Caco-2 (cell line): ENCODE measurements around the gene UBE2E1. TPM values are rescaled to one million over a fixed set of nuclear protein-coding genes. Genes with fewer than 3 reads are reported as not detected.

Experiments
- BruUV-seq: library from RNA; stranded (reverse); fragments of 400-500 nt; replicated peaks from 2 replicates; lab custom pipeline; 2021; lab: Mats Ljungman, UMichigan
- CTCF ChIA-PET: fragments of 300-600 bp; sonication (Branson Sonifier 250); formaldehyde crosslinking; loops from one replicate; lab custom pipeline; 2022; ENCODE audit warnings: antibody characterized with exemption; lab: Charles Lee
- POLR2A ChIA-PET: fragments of 300-600 bp; sonication (Branson Sonifier 250); formaldehyde crosslinking; loops from one replicate; lab custom pipeline; 2022; ENCODE audit warnings: antibody characterized with exemption; lab: Charles Lee
- DNase-seq, 2 experiments: peaks; one replicate each; pipeline versions ENCODE4 v3.0.0 to v3.0.0-alpha.2; 2020 to 2022
- H3K27me3 ChIP-seq: replicated peaks from 2 replicates; pipeline ENCODE4 v1.6.0; 2011; ENCODE audit warnings: low read length; ENCODE audit not compliant: control insufficient read depth, insufficient read depth
- H3K36me3 ChIP-seq: 2 replicates; pipeline ENCODE4 v1.5.1; 2011; ENCODE audit warnings: low read length; ENCODE audit not compliant: control insufficient read depth, insufficient read depth
- H3K4me1 ChIP-seq: fragments of 250-450 bp; sonication (Bioruptor Pico); 2 replicates; pipeline ENCODE4 v1.5.1; 2020; ENCODE audit warnings: mild to moderate bottlenecking
- H3K4me3 ChIP-seq: 2 replicates; pipeline ENCODE4 v1.5.1; 2011; ENCODE audit warnings: low read depth, mild to moderate bottlenecking, control low read depth, low read length
- H3K9me3 ChIP-seq: fragments of 250-450 bp; sonication (Bioruptor Pico); 2 replicates; pipeline ENCODE4 v1.5.1; 2020; ENCODE audit warnings: mild to moderate bottlenecking, moderate library complexity
- H3K27ac Mint-ChIP-seq: one replicate; pipeline ENCODE4 v1.8.0; 2022; ENCODE audit warnings: mixed read lengths; ENCODE audit not compliant: unreplicated experiment
- H3K27me3 Mint-ChIP-seq: one replicate; pipeline ENCODE4 v1.8.0; 2022; ENCODE audit warnings: mixed read lengths; ENCODE audit not compliant: insufficient read depth, unreplicated experiment
- H3K36me3 Mint-ChIP-seq: one replicate; pipeline ENCODE4 v1.8.0; 2022; ENCODE audit warnings: mild to moderate bottlenecking, mixed read lengths; ENCODE audit not compliant: insufficient read depth, unreplicated experiment
- H3K4me1 Mint-ChIP-seq: one replicate; pipeline ENCODE4 v1.8.0; 2022; ENCODE audit warnings: low read depth, mixed read lengths; ENCODE audit not compliant: unreplicated experiment
- H3K4me3 Mint-ChIP-seq: one replicate; pipeline ENCODE4 v1.8.0; 2022; ENCODE audit warnings: mild to moderate bottlenecking, moderate library complexity, mixed read lengths; ENCODE audit not compliant: unreplicated experiment
- H3K9me3 Mint-ChIP-seq: one replicate; pipeline ENCODE4 v1.8.0; 2022; ENCODE audit warnings: mixed read lengths; ENCODE audit not compliant: unreplicated experiment
- CTCF ChIP-seq, 2 experiments: fragments of 200-600 bp in 1 of 2; IDR thresholded peaks; 1 replicate in 1 of 2; 2 replicates in 1 of 2; pipeline versions ENCODE4 v1.5.1 to v1.8.0; 2011 to 2022; ENCODE audit warnings: antibody characterized with exemption in 1 of 2, control low read depth in 1 of 2, inconsistent platforms in 1 of 2, low read depth in 1 of 2, low read length in 1 of 2, mild to moderate bottlenecking in 1 of 2, moderate library complexity in 1 of 2; ENCODE audit not compliant: insufficient read depth in 1 of 2, severe bottlenecking in 1 of 2, unreplicated experiment in 1 of 2
- intact Hi-C: fragments of 100-400 bp; cut with micrococcal nuclease; formaldehyde crosslinking; loops from one replicate; pipeline ENCODE4 v1.10.0; 2022; ENCODE audit not compliant: unreplicated experiment
- total RNA-seq: library from RNA; stranded (reverse); gene quantifications from 2 replicates; pipeline ENCODE4 v1.2.3, GENCODE V29; 2022

Gene UBE2E1
- total RNA-seq, 1 experiment from 2014 or later: 104 TPM

DNA sequence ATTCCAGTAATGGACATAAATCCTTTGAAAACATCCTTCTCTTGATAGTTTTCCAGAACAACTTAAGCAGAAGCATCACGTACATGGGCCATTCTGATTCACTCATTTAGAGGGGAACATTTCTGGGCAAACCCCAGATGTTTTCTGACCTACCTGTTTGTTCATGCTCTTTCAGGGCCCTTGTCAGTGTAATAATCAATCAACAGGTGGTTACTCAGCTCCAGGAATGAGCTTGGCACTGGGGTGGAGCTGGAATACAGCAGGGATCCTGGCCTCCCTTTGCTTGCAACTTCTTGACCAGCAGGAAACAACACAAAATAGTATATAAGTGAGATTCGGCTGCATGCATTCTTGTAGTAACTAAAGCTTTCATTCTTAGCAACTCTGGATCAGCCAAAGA, 9.2 kb upstream of the UBE2E1 start:
- H3K27ac Mint-ChIP-seq: no peak overlapping the region
- DNase-seq: no peak
- ChIA-PET CTCF (no interaction called here), POLR2A (no interaction called here)
- BruUV-seq: no TSS peak
- H3K9me3 ChIP-seq: no peaks in the 10 kb centered on the region
- H3K4me3 ChIP-seq: no peak overlapping the region
- no peaks in the 10 kb centered on the region for H3K36me3 ChIP-seq
- H3K27me3 ChIP-seq: no peaks in the 10 kb centered on the region
- no peaks in the 10 kb centered on the region for H3K4me1 ChIP-seq
- H3K9me3 Mint-ChIP-seq: no peaks in the 10 kb centered on the region
- no peaks in the 10 kb centered on the region for H3K4me1 Mint-ChIP-seq
- TF ChIP-seq CTCF (IDR thresholded peaks at IDR 0.05; ENCODE audit: insufficient read depth in 1 of 2, low read depth in 1 of 2, low read length in 1 of 2, severe bottlenecking in 1 of 2, unreplicated experiment in 1 of 2): no peak
- H3K36me3 Mint-ChIP-seq: no peaks in the 10 kb centered on the region
- no peaks in the 10 kb centered on the region for H3K27me3 Mint-ChIP-seq
- intact Hi-C loops: no loop called here
- H3K4me3 Mint-ChIP-seq: no peak overlapping the region

- TF ChIP-seq CTCF (IDR thresholded peaks at IDR 0.05; ENCODE audit: insufficient read depth in 1 of 2, low read depth in 1 of 2, low read length in 1 of 2, severe bottlenecking in 1 of 2, unreplicated experiment in 1 of 2): no peak
- no peak for DNase-seq
- BruUV-seq: no TSS peak
- Histone ChIP-seq H3K9me3 (no peaks in the 10 kb centered on the region), H3K4me1 (no peaks in the 10 kb centered on the region), H3K4me3 (no peak overlapping the region), H3K36me3 (no peaks in the 10 kb centered on the region), H3K27me3 (no peaks in the 10 kb centered on the region)
- CTCF ChIA-PET: no interaction called here
- POLR2A ChIA-PET: interaction anchor here (0.7 kb wide), 1 partner anchor 176 kb away, joined by 3 read pairs; no protein-coding TSS in a partner anchor
- H3K27me3 Mint-ChIP-seq: no peaks in the 10 kb centered on the region
- H3K9me3 Mint-ChIP-seq: no peaks in the 10 kb centered on the region
- no peaks in the 10 kb centered on the region for H3K4me1 Mint-ChIP-seq
- H3K27ac Mint-ChIP-seq: no peak overlapping the region
- no peak overlapping the region for H3K4me3 Mint-ChIP-seq
- intact Hi-C loops: no loop called here
- H3K36me3 Mint-ChIP-seq: no peaks in the 10 kb centered on the region
Measured at GRCh38 chr3:23797491-23797890, 8.3 kb upstream of the UBE2E1 start.

DNA sequence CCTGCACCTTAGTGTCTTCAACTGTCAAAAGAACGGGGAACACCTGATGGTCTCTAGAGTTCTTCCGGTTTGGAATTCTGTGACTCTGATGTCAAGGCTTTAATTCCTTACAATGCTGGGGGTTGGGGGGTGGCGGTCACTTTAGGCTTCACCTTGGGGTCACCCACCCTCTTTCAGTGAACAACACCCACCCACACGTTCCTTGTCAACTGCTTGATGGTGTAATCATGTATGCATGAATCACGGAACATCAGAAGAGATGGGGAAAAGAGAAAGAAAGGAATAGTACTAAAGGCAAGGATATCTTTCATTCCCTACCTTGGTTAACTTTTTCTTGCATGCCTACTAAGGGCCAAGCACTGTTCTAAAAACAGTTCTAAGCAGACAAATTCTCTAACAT, 7.3 kb upstream of the UBE2E1 start:
- no peaks in the 10 kb centered on the region for H3K36me3 ChIP-seq
- CTCF ChIA-PET: no interaction called here
- no TSS peak for BruUV-seq
- intact Hi-C loops: no loop called here
- Mint-ChIP-seq H3K36me3 (no peaks in the 10 kb centered on the region), H3K27ac (no peak overlapping the region), H3K4me3 (no peak overlapping the region), H3K9me3 (no peaks in the 10 kb centered on the region), H3K4me1 (peaks cover 4% of the 10 kb centered on the region), H3K27me3 (no peaks in the 10 kb centered on the region)
- POLR2A ChIA-PET: interaction anchor here (0.7 kb wide), 1 partner anchor 592 kb away, joined by 3 read pairs; no protein-coding TSS in a partner anchor
- TF ChIP-seq CTCF (IDR thresholded peaks at IDR 0.05; ENCODE audit: insufficient read depth in 1 of 2, low read depth in 1 of 2, low read length in 1 of 2, severe bottlenecking in 1 of 2, unreplicated experiment in 1 of 2): no peak
- H3K4me1 ChIP-seq: 0 out of 2 replicates have a peak, but pooled peaks cover 5% of the 10 kb centered on the region
- DNase-seq: no peak
- no peaks in the 10 kb centered on the region for H3K9me3 ChIP-seq
- H3K27me3 ChIP-seq: no peaks in the 10 kb centered on the region
- no peak overlapping the region for H3K4me3 ChIP-seq
